ENCODE results near the gene CAMKK1.

DNA sequence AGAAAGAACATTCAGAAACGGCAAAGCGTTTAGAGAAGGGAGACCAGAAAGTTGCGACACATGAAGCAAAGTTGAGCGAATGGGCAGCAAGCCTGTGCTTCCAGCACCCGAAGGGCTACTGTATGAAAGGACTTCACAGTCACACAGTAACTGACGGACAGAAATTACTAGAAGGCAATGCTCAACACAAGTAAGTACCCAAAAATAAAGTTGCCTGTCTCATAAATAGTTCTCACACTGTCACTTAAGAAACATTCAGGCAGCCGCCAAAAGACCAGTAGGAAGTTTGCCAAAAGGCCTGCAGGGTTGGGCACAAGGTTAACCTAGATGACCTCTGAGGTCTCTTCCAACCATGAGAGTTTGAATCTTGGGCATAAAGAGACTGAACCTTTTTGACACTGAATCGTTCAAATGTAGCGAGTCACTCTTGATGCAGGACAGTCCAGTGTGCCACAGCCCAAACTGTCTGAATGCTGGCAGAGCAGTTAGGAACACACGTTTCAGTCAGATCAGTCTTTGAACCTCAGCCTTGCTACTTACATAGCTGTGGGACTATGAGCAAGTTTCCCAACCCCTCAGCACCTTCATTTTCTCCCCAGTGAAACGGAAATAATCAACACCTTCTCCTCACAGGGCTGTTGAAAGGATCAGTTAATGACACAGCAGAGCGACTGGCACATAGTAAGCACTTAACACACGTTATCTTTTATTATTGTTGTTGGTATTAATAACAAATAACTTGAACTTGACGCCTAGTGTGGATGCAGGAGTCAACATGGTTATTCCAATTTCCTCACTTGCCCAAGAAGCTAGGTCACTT, 57.2 kb downstream of the CAMKK1 start:
- no peak for TF ChIP-seq EZH2 (IDR thresholded peaks at IDR 0.05; ENCODE audit: borderline replicate concordance, insufficient read depth, low read depth, low read length, poor library complexity, severe bottlenecking)
- TF ChIP-seq, protein P1, sequence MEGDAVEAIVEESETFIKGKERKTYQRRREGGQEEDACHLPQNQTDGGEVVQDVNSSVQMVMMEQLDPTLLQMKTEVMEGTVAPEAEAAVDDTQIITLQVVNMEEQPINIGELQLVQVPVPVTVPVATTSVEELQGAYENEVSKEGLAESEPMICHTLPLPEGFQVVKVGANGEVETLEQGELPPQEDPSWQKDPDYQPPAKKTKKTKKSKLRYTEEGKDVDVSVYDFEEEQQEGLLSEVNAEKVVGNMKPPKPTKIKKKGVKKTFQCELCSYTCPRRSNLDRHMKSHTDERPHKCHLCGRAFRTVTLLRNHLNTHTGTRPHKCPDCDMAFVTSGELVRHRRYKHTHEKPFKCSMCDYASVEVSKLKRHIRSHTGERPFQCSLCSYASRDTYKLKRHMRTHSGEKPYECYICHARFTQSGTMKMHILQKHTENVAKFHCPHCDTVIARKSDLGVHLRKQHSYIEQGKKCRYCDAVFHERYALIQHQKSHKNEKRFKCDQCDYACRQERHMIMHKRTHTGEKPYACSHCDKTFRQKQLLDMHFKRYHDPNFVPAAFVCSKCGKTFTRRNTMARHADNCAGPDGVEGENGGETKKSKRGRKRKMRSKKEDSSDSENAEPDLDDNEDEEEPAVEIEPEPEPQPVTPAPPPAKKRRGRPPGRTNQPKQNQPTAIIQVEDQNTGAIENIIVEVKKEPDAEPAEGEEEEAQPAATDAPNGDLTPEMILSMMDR (IDR thresholded peaks at IDR 0.05), result no peak

Measured in B cell (primary cell).